ENCODE results near the gene CD68. TPM values are rescaled to one million over a fixed set of nuclear protein-coding genes. Genes with fewer than 3 reads are reported as not detected.
A peak's percentile ranks its signal among the peaks of the same experiment; 100 is the strongest.

The CD68 gene
- total and polyA plus RNA-seq, 12 donors, result 19.4 to 207 (median 145) TPM

DNA sequence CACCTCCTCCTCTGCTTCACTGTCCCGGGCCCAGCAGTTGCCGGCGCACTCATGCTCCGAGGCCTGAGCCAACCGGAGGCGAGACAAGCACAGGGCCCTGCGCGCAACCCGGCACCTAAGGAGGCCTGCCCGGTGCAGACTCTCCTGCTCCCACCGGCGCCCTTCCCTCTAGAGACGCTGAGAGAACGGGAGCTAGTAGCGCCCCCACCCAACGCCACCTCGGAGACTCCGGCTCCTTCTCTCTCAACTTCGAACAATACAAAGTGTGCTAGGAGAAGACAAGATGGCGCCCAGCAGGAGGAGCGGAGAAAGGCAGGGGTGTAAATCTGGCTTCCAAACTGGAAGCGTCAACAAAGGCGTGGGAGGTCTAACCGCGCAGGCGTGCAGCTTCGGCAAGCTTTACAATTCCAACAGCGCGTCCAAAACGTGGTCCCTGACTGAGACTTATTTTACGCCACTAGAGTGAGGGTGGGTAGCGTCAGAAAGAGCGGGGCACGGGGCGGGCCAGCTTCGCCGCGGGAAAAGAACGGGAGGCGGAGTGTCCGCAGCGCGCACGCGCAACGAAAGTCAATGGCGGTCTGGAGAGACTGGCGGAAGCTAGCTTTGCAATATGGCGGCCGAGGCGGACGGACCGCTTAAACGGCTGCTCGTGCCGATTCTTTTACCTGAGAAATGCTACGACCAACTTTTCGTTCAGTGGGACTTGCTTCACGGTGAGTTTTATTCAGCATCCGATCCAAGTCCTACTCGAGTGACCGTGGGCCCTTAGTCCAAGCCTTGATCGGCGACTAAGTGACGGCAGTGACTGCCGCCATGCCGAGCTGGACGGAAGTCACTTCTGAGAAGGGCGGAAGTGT lies 4.0 kb downstream of the CD68 start, which contains the start of gene MPDU1:
TSS of gene MPDU1 (plus strand) at position 600 of the 857 bp plus-strand sequence. CDS start at position 611, 11 bp downstream.
- peak; percentile 96 to 98 (median 97) for DNase-seq
- Histone ChIP-seq H3K4me3 (peak within 1 kb of the TSS; percentile 8 to 85 (median 48)), H3K27ac (peak within 1 kb of the TSS; percentile 78 to 97 (median 96)), H3K4me1 (replicated peaks in 1 of 2) (peaks cover 32 to 49% of the 10 kb centered on the region in 2 donors), H3K27me3 (no peaks in the 10 kb centered on the region), H3K9me3 (replicated peaks in 1 of 3) (no peaks in the 10 kb centered on the region), H3K36me3 (replicated peaks in 1 of 2) (peaks cover 0 to 27% of the 10 kb centered on the region in 2 donors)
- intact Hi-C loops (cut with DNase I), result no loop called here
- WGBS, 4 donors, result 11 to 23% (median 13%) methylated on average over 51 to 69 of the region's 69 CpGs
- TF ChIP-seq POLR2A (IDR thresholded peaks at IDR 0.05), result peak; percentile 74 to 91
- TF ChIP-seq, protein P1, sequence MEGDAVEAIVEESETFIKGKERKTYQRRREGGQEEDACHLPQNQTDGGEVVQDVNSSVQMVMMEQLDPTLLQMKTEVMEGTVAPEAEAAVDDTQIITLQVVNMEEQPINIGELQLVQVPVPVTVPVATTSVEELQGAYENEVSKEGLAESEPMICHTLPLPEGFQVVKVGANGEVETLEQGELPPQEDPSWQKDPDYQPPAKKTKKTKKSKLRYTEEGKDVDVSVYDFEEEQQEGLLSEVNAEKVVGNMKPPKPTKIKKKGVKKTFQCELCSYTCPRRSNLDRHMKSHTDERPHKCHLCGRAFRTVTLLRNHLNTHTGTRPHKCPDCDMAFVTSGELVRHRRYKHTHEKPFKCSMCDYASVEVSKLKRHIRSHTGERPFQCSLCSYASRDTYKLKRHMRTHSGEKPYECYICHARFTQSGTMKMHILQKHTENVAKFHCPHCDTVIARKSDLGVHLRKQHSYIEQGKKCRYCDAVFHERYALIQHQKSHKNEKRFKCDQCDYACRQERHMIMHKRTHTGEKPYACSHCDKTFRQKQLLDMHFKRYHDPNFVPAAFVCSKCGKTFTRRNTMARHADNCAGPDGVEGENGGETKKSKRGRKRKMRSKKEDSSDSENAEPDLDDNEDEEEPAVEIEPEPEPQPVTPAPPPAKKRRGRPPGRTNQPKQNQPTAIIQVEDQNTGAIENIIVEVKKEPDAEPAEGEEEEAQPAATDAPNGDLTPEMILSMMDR (IDR thresholded peaks at IDR 0.05), result peak in 1 of 6 experiments; percentile 6

DNA sequence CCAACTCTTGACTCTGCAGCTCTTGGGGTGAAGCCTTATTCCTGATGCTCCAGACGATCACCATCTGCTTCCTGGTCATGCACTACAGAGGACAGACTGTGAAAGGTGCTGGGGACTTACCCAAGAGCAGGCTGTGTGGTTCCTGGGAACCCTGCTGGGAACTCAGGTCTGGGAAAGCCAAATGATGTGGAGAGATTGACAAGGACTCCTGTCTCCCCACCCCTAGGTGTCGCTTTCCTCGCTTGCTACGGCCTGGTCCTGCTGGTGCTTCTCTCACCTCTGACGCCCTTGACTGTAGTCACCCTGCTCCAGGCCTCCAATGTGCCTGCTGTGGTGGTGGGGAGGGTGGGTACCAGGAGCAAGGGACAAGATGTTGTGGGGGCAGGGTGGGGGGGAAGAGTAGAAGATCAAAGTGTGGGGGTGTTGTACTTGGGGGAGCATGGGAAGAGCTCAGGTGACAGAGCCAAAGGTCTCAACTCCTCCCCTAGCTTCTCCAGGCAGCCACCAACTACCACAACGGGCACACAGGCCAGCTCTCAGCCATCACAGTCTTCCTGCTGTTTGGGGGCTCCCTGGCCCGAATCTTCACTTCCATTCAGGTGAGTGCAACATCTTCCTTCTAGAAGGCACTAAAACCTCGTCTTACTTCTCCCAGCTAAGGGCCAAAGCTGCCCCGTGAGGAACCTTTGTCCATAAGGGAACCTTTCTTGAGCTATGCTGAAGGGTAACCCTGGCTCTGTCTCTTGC lies 7.4 kb downstream of the CD68 start:
- DNase-seq, result no peak
- Histone ChIP-seq H3K4me1 (replicated peaks in 1 of 2) (peaks cover 18 to 37% of the 10 kb centered on the region in 2 donors), H3K9me3 (replicated peaks in 1 of 3) (no peaks in the 10 kb centered on the region), H3K36me3 (replicated peaks in 1 of 2) (peaks cover 0 to 33% of the 10 kb centered on the region in 2 donors), H3K27me3 (no peaks in the 10 kb centered on the region), H3K4me3 (no peak overlapping the region), H3K27ac (peak overlapping the region in 1 of 5 donors; percentile 7)
- intact Hi-C loops (cut with DNase I), result no loop called here
- 72 to 89% (median 83%) methylated on average over 8 to 9 of the region's 9 CpGs for WGBS, 4 donors
- TF ChIP-seq, protein P1 (IDR thresholded peaks at IDR 0.05), result no peak
- TF ChIP-seq POLR2A (IDR thresholded peaks at IDR 0.05), result no peak

- DNase-seq, result no peak
- Histone ChIP-seq H3K27ac (peak overlapping the region in 1 of 5 donors; percentile 7), H3K4me3 (no peak overlapping the region), H3K4me1 (replicated peaks in 1 of 2) (peaks cover 15 to 31% of the 10 kb centered on the region in 2 donors), H3K36me3 (replicated peaks in 1 of 2) (peaks cover 0 to 41% of the 10 kb centered on the region in 2 donors), H3K27me3 (no peaks in the 10 kb centered on the region), H3K9me3 (replicated peaks in 1 of 3) (no peaks in the 10 kb centered on the region)
- intact Hi-C loops (cut with DNase I), result no loop called here
- 66 to 73% (median 70%) methylated on average over 10 to 12 of the region's 12 CpGs for WGBS, 4 donors
- TF ChIP-seq, protein P1 (IDR thresholded peaks at IDR 0.05), result no peak
- no peak for TF ChIP-seq POLR2A (IDR thresholded peaks at IDR 0.05)
Observed at GRCh38 chr17:7587420-7588151, 8.1 kb downstream of the CD68 start.
